H54 (cell line): ENCODE data around the gene TEKT2.

Experiments used
- DNase-seq: peaks from one replicate; pipeline ENCODE4 v3.0.0; 2011; ENCODE audit warnings: low spot score, mixed read lengths; ENCODE audit not compliant: insufficient read length
- FAIRE-seq: peaks from 3 replicates; lab custom pipeline; 2011; peaks lifted over from hg19 to GRCh38; lab: Jason Lieb, UNC
- POLR2A ChIP-seq: IDR thresholded peaks from 2 replicates; pipeline ENCODE4 v1.6.1; 2011; ENCODE audit warnings: low read depth, mild to moderate bottlenecking, low read length

Gene TEKT2

DNA sequence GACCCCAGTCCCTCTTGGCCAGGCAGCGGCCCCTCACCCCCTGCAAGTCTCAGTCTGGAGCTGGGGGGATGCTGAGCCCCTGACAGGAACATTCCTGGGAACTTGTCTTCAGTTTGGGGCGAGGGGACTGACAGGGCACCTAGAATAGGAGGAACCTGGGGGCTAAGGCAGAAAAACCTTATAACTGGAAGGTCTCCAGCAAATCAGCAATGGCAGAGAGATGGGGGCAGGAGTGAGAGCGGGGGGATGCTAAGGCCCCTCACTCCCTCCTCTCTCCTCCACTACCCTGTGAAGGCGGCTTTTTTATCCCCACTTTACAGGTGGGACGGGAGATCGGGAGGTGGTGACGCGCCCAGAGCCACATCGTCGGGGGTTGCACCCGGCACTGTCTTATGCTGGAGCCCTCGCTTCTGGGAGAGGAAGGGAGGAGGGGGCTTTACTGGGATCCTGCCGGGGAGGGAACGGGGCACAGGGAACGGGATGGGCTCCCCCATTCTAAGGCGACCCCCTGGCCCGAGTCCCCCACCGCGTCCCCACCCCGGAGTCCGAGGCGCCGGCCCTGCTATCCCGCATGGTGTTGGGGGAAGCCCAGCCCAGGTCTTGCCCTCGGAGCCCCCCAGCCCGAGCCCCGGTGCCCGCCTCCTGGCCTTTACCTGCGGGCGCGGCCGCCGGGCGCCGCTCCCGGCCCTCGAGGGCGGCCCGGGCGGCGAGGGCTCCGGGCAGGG lies 40.7 kb downstream of the TEKT2 start:
- DNase-seq (no peak), FAIRE-seq (no peak)
- TF ChIP-seq POLR2A, result no peak

GRCh38 chr1:36125129-36125991 lies 41.5 kb downstream of the TEKT2 start, which contains the start of gene COL8A2:
TSS of gene COL8A2 (minus strand) at chr1:36125222. CDS start at chr1:36100242, 24,980 bp downstream.
- TF ChIP-seq POLR2A, result no peak
- DNase-seq (no peak), FAIRE-seq (no peak)

- no peak for TF ChIP-seq POLR2A
- DNase-seq, result no peak
- no peak for FAIRE-seq
These were observed 42.3 kb downstream of the TEKT2 start for GRCh38 chr1:36126005-36126716.

DNA sequence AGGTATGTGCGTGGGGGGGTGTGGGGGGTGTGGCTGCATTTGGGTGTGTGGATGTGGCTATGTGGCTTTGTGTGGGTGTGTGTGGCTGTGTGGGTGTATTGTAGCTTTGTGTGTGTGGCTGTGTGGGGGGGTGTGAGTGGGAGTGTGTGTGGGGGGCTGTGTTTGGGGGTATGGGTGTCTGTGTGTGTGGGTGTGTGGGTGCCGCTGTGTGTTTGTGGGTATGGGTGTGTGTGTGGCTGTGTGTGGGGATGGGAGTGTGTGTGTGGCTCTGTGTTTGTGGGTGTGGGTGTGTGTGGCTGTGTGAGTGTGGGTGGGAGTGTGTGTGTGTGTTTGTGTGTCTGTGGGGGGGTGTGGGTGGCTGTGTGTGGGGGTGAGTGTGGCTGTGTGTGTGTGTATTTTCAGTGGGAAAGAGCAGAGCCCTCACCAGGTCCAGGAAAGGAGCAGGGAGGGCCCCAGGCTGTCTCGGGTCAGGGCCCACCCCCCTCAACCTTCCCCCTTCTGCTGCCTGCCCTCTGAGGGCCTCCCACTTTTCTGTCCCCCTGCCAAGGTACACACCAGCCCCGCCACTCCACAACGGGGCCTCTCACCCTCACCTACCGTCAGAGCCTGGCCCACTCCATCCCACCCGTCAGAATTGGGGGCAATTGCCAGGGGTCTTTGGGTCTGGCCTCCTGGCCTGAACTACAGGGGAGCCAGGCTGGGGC lies 43.1 kb downstream of the TEKT2 start:
- TF ChIP-seq POLR2A, result no peak
- DNase-seq, result no peak
- FAIRE-seq, result no peak

- DNase-seq, result peak; percentile 90
- no peak for FAIRE-seq
- TF ChIP-seq POLR2A, result no peak
These were observed 44.4 kb downstream of the TEKT2 start for GRCh38 chr1:36128126-36128904.

- FAIRE-seq, result no peak
- DNase-seq, result no peak
- no peak for TF ChIP-seq POLR2A
These were observed 45.0 kb downstream of the TEKT2 start for GRCh38 chr1:36128905-36129206.

DNA sequence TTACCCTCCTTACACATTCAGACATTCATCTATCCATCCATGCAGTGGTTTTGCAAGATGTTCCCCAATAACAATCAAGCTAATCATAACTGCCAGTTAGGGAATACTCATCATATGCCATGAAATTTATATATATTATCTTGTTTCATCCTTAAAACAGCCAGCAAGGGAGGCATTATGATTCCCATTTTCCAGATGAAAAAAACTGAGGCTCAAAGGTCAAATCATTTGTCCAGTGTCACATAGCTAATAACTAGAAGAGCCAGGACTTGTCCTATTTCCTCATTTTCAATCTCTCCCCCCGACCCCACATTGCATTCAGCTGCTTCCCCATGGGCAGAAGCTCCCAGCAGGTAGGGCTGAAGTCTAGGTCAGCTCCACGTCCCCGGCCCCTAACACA lies 48.1 kb downstream of the TEKT2 start:
- no peak for FAIRE-seq
- DNase-seq, result no peak
- no peak for TF ChIP-seq POLR2A

- FAIRE-seq, result peak; percentile 76
These were observed 49.6 kb downstream of the TEKT2 start for GRCh38 chr1:36133484-36133883.

DNA sequence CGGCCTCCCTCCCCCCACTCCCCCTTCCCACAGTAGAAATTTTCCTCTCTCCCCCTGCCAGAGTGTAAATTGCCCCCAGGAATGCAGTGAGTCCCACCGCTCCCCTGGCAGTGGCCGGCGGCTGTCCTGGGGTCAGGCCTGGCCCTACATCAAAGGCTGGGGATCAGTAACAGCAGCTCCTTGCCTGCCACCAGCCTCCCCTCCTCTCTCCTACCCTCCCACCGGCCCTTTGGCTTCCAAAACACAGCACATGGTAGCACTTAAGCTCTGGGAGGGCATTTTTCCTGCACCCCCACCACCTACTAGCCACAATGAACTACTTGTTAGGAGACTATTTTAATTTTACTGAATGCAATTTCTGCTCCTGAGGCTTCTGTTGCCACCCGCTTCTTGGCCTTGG lies 50.1 kb downstream of the TEKT2 start:
- no peak for TF ChIP-seq POLR2A
- FAIRE-seq (no peak), DNase-seq (no peak)

More at GRCh38 chr1:36133484-36133883, 49.6 kb downstream of the TEKT2 start:
- peak; percentile 94 for DNase-seq
- TF ChIP-seq POLR2A, result no peak; the same call in 1 of the 2 replicates

DNA sequence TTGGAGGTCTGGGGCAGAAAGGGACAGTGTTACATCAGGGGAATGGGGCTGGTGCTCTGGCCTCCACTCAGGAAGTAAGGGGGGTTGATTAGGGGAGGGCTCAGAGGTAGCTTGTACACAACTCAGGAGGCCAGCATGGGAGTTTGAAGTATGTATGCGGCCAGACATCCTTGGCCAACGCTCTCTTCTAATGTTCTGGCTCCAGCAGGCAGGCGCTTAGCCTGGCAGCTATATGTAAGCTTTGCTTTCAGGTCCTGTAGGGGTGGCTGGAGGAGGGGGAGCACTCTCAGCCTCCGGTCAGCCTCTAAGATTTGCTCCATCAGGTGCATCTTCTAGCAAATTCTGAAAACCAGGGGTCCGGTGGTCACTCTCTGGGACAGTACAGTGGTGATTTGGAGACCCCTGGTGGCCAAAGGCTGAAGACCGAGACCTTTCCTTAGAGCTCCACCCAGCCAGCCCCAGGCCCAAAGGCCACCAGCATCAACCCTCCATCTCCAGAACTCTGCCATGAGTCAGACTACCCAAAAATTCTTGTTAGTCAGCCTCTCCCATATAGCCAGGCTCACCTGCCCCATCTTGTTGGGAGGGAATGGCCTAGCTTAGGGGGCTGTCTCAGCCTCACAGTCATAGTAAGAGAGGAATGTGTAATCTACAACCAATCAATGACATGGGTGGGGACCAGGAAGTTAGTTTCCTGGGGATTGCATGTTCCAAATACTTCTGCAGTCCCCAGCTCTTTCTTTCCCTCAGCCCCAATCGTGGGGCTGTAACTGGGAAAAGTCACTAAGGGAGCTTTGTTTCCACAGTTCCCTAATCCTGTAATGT lies 50.8 kb downstream of the TEKT2 start:
- TF ChIP-seq POLR2A, result no peak
- peak; percentile 65 for DNase-seq
- FAIRE-seq, result no peak

GRCh38 chr1:36135330-36135667 lies 51.4 kb downstream of the TEKT2 start:
- DNase-seq, result no peak
- no peak for FAIRE-seq
- TF ChIP-seq POLR2A, result no peak

GRCh38 chr1:36135796-36136195 lies 51.9 kb downstream of the TEKT2 start:
- FAIRE-seq (no peak), DNase-seq (no peak)
- no peak for TF ChIP-seq POLR2A
